HepG2 (cell line): ENCODE data around the gene CARD19. TPM values are rescaled to one million over a fixed set of nuclear protein-coding genes. Genes with fewer than 3 reads are reported as not detected.

Experiments
- AHDC1 ChIP-seq: sonication (generic); formaldehyde crosslinking; IDR thresholded peaks from 2 replicates; pipeline ENCODE4 v1.5.1; 2020; ENCODE audit warnings: mild to moderate bottlenecking, missing genetic modification reagents, borderline replicate concordance
- CHD4 ChIP-seq: fragments of 200-600 bp; sonication (generic); IDR thresholded peaks from 2 replicates; pipeline ENCODE4 v1.7.0; 2017; ENCODE audit warnings: mild to moderate bottlenecking, low read length, borderline replicate concordance
- HNF4G ChIP-seq, 2 experiments: sonication (generic) in 1 of 2; formaldehyde crosslinking in 1 of 2; IDR thresholded peaks; 2 replicates each; pipeline versions ENCODE4 v1.4.0 to v1.6.1; 2011 to 2020; ENCODE audit warnings: borderline replicate concordance in 2 of 2, low read depth in 2 of 2, mild to moderate bottlenecking in 2 of 2, low read length in 1 of 2, missing genetic modification reagents in 1 of 2, moderate library complexity in 1 of 2
- ISL2 ChIP-seq: sonication (generic); formaldehyde crosslinking; IDR thresholded peaks from 2 replicates; pipeline ENCODE4 v1.5.0; 2020; ENCODE audit warnings: missing genetic modification reagents
- KLF13 ChIP-seq: sonication (generic); formaldehyde crosslinking; IDR thresholded peaks from 2 replicates; pipeline ENCODE4 v1.4.0; 2020; ENCODE audit warnings: mild to moderate bottlenecking, missing genetic modification reagents
- PRMT3 ChIP-seq: sonication (generic); formaldehyde crosslinking; IDR thresholded peaks from 2 replicates; pipeline ENCODE4 v1.8.1; 2022; ENCODE audit warnings: low read depth, mild to moderate bottlenecking, moderate library complexity, missing genetic modification reagents, borderline replicate concordance
- SP4 ChIP-seq: sonication (generic); formaldehyde crosslinking; IDR thresholded peaks from 2 replicates; pipeline ENCODE4 v1.8.1; 2023; ENCODE audit warnings: mild to moderate bottlenecking, missing genetic modification reagents
- ZNF563 ChIP-seq: sonication (generic); formaldehyde crosslinking; IDR thresholded peaks from 2 replicates; pipeline ENCODE4 v1.8.0; 2022; ENCODE audit warnings: mild to moderate bottlenecking, moderate library complexity, missing genetic modification reagents
- ZNF766 ChIP-seq: sonication (generic); formaldehyde crosslinking; IDR thresholded peaks from 2 replicates; pipeline ENCODE4 v1.5.0; 2020; ENCODE audit warnings: missing genetic modification reagents, borderline replicate concordance
- polyA plus RNA-seq, 8 experiments: library from polyadenylated mRNA; depleted of rRNA in 3 of 8; stranded (reverse) in 7 of 8; unstranded in 1 of 8; fragments of >200 nt; fragmentation: Illumina TruSeq in 4 of 8; extraction: Trizol in 4 of 8; gene quantifications; 2 replicates each; pipeline versions ENCODE4 v1.2.1 to v1.2.3, GENCODE V29; 2011 to 2016; ENCODE audit warnings: low read depth in 4 of 8, missing spikeins in 1 of 8, mixed read lengths in 1 of 8; ENCODE audit not compliant: insufficient read depth in 1 of 8
- total RNA-seq, 5 experiments: library from RNA; depleted of rRNA; stranded (reverse); fragments of >200 nt; fragmentation: Illumina TruSeq; extraction: Trizol; gene quantifications; 2 replicates each; pipeline ENCODE4 v1.2.3, GENCODE V29; 2016; ENCODE audit warnings: low read depth in 1 of 5
- TF ChIP-seq, protein P1 (sequence below): sonication (generic); formaldehyde crosslinking; IDR thresholded peaks from 2 replicates; pipeline ENCODE4 v1.4.0; 2020; ENCODE audit warnings: missing genetic modification reagents
- TF ChIP-seq, protein P2 (sequence below): sonication (generic); formaldehyde crosslinking; IDR thresholded peaks from 2 replicates; pipeline ENCODE4 v1.4.0; 2020; ENCODE audit warnings: mild to moderate bottlenecking, missing genetic modification reagents
- TF ChIP-seq, protein P3 (sequence below): sonication (generic); formaldehyde crosslinking; IDR thresholded peaks from 2 replicates; pipeline ENCODE4 v1.4.0; 2020; ENCODE audit warnings: mild to moderate bottlenecking, low read depth, missing genetic modification reagents
- TF ChIP-seq, protein P4 (sequence below): sonication (generic); formaldehyde crosslinking; IDR thresholded peaks from 2 replicates; pipeline ENCODE4 v1.4.0; 2020; ENCODE audit warnings: mild to moderate bottlenecking, low read depth, missing genetic modification reagents

CARD19 gene
- total and polyA plus RNA-seq, 2 of the 13 experiments (the other 11 are each of a cell fraction or from before 2014, with no cell fraction given), result 18.4 to 47.2 TPM

DNA sequence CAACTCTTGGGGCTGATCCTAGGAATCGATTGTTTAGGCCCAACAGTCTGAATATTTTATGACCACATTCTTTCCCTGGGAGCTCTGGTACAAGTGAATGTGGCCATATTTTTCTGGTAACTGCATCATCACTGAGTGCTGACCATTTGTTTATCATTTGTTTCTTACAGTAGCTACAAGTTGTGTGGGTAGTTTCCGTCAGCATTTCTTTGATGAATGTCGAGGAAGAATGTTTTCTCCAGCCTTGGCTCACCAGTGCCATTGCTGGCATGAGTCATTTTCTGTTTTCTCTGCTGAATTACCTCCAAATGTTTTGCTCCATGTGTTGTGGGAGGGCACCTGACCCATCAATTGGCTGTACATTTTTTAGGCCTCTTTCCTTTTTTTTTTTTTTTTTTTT is 14.1 kb upstream of the CARD19 start (continued):
- TF ChIP-seq, protein P1, sequence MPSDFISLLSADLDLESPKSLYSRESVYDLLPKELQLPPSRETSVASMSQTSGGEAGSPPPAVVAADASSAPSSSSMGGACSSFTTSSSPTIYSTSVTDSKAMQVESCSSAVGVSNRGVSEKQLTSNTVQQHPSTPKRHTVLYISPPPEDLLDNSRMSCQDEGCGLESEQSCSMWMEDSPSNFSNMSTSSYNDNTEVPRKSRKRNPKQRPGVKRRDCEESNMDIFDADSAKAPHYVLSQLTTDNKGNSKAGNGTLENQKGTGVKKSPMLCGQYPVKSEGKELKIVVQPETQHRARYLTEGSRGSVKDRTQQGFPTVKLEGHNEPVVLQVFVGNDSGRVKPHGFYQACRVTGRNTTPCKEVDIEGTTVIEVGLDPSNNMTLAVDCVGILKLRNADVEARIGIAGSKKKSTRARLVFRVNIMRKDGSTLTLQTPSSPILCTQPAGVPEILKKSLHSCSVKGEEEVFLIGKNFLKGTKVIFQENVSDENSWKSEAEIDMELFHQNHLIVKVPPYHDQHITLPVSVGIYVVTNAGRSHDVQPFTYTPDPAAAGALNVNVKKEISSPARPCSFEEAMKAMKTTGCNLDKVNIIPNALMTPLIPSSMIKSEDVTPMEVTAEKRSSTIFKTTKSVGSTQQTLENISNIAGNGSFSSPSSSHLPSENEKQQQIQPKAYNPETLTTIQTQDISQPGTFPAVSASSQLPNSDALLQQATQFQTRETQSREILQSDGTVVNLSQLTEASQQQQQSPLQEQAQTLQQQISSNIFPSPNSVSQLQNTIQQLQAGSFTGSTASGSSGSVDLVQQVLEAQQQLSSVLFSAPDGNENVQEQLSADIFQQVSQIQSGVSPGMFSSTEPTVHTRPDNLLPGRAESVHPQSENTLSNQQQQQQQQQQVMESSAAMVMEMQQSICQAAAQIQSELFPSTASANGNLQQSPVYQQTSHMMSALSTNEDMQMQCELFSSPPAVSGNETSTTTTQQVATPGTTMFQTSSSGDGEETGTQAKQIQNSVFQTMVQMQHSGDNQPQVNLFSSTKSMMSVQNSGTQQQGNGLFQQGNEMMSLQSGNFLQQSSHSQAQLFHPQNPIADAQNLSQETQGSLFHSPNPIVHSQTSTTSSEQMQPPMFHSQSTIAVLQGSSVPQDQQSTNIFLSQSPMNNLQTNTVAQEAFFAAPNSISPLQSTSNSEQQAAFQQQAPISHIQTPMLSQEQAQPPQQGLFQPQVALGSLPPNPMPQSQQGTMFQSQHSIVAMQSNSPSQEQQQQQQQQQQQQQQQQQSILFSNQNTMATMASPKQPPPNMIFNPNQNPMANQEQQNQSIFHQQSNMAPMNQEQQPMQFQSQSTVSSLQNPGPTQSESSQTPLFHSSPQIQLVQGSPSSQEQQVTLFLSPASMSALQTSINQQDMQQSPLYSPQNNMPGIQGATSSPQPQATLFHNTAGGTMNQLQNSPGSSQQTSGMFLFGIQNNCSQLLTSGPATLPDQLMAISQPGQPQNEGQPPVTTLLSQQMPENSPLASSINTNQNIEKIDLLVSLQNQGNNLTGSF, result no peak
- TF ChIP-seq AHDC1 (CRISPR knock-in tag), result no peak
- no peak for TF ChIP-seq ZNF766 (CRISPR knock-in tag)
- TF ChIP-seq, protein P2, sequence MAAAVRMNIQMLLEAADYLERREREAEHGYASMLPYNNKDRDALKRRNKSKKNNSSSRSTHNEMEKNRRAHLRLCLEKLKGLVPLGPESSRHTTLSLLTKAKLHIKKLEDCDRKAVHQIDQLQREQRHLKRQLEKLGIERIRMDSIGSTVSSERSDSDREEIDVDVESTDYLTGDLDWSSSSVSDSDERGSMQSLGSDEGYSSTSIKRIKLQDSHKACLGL (CRISPR knock-in tag), result no peak
- TF ChIP-seq SP4 (CRISPR knock-in tag), result no peak
- no peak for TF ChIP-seq ZNF563 (CRISPR knock-in tag)
- TF ChIP-seq PRMT3 (CRISPR knock-in tag), result no peak
- TF ChIP-seq HNF4G (IDR thresholded peaks at IDR 0.05; ENCODE audit: borderline replicate concordance, low read depth, low read length), result no peak
- TF ChIP-seq HNF4G (CRISPR knock-in tag; IDR thresholded peaks at IDR 0.05; ENCODE audit: borderline replicate concordance, low read depth), result no peak
- TF ChIP-seq, protein P3, sequence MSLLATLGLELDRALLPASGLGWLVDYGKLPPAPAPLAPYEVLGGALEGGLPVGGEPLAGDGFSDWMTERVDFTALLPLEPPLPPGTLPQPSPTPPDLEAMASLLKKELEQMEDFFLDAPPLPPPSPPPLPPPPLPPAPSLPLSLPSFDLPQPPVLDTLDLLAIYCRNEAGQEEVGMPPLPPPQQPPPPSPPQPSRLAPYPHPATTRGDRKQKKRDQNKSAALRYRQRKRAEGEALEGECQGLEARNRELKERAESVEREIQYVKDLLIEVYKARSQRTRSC, result no peak
- TF ChIP-seq ISL2 (CRISPR knock-in tag), result no peak
- TF ChIP-seq, protein P4, sequence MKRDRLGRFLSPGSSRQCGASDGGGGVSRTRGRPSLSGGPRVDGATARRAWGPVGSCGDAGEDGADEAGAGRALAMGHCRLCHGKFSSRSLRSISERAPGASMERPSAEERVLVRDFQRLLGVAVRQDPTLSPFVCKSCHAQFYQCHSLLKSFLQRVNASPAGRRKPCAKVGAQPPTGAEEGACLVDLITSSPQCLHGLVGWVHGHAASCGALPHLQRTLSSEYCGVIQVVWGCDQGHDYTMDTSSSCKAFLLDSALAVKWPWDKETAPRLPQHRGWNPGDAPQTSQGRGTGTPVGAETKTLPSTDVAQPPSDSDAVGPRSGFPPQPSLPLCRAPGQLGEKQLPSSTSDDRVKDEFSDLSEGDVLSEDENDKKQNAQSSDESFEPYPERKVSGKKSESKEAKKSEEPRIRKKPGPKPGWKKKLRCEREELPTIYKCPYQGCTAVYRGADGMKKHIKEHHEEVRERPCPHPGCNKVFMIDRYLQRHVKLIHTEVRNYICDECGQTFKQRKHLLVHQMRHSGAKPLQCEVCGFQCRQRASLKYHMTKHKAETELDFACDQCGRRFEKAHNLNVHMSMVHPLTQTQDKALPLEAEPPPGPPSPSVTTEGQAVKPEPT (CRISPR knock-in tag), result no peak
- no peak for TF ChIP-seq CHD4
- no peak for TF ChIP-seq KLF13 (CRISPR knock-in tag)
